Suprapubic skin (tissue), 3 donors: ENCODE measurements around the gene BCL7C.

Source experiments
- CTCF ChIP-seq, 2 donors: fragments of 200-600 bp in 1 of 2; fragments of 450-650 bp in 1 of 2; sonication (generic) in 1 of 2; IDR thresholded peaks; one replicate each; pipeline ENCODE4 v1.5.1; 2016 to 2019; ENCODE audit warnings: antibody characterized with exemption in 2 of 2, mild to moderate bottlenecking in 1 of 2, moderate library complexity in 1 of 2
- POLR2AphosphoS5 ChIP-seq, 3 donors: sonication (generic); formaldehyde crosslinking; IDR thresholded peaks; one replicate each; pipeline ENCODE4 v1.6.1; 2017; ENCODE audit warnings: antibody characterized with exemption in 3 of 3

- TF ChIP-seq CTCF (IDR thresholded peaks at IDR 0.05), result no peak
- no peak for TF ChIP-seq POLR2AphosphoS5 (IDR thresholded peaks at IDR 0.05)
These were observed 54.2 kb downstream of the BCL7C start for GRCh38 chr16:30839523-30840227.
